GM12865 (cell line): ENCODE measurements around the gene ABHD12B.

Experiments used
- DNase-seq: peaks from one replicate; pipeline ENCODE4 v3.0.0; 2010; ENCODE audit warnings: low read depth
- H3K4me3 ChIP-seq: 2 replicates; pipeline ENCODE4 v1.5.1; 2011; ENCODE audit warnings: mild to moderate bottlenecking, low read depth, low read length, control low read depth
- CTCF ChIP-seq: IDR thresholded peaks from 2 replicates; pipeline ENCODE4 v1.5.1; 2011; ENCODE audit warnings: low read length, control low read depth, low read depth, inconsistent platforms; ENCODE audit not compliant: insufficient read depth; ENCODE audit errors: missing control alignments

ABHD12B gene

GRCh38 chr14:50832935-50833630 is 38.8 kb upstream of the ABHD12B start:
- no peak for TF ChIP-seq CTCF
- H3K4me3 ChIP-seq: no peak overlapping the region
- DNase-seq: no peak

- no peak for TF ChIP-seq CTCF
- no peak overlapping the region for H3K4me3 ChIP-seq
- DNase-seq: no peak
Observed at GRCh38 chr14:50834802-50835276, 37.0 kb upstream of the ABHD12B start.

- H3K4me3 ChIP-seq: no peak overlapping the region
- no peak for TF ChIP-seq CTCF
- DNase-seq: peak; percentile 84
Observed at GRCh38 chr14:50835280-50835679, 36.6 kb upstream of the ABHD12B start.

GRCh38 chr14:50836515-50836914 is 35.3 kb upstream of the ABHD12B start:
- H3K4me3 ChIP-seq: no peak overlapping the region
- DNase-seq: no peak
- TF ChIP-seq CTCF: no peak

GRCh38 chr14:50837271-50837670 is 34.6 kb upstream of the ABHD12B start:
- no peak for TF ChIP-seq CTCF
- no peak overlapping the region for H3K4me3 ChIP-seq
- DNase-seq: no peak

GRCh38 chr14:50837850-50838470 is 33.9 kb upstream of the ABHD12B start:
- H3K4me3 ChIP-seq: no peak overlapping the region
- TF ChIP-seq CTCF: no peak
- DNase-seq: no peak
